Activated T-cell treated with anti-CD3 and anti-CD28 coated beads, Interleukin-2, amount 50 U/mL, for 72 hours (primary cell): ENCODE data around the gene BICRAL. TPM values are rescaled to one million over a fixed set of nuclear protein-coding genes. Genes with fewer than 3 reads are reported as not detected.
A peak's percentile ranks its signal among the peaks of the same experiment; 100 is the strongest.
"Not testable (repeated sequence)": the region's sequence is repeated elsewhere in the genome, so short reads cannot be mapped to it uniquely, and the experiment has no call there.

Experiments used
- ATAC-seq, 2 donors: fragments of 150-1000 bp; cut with Tn5 transposase; replicated peaks in 1 of 2; 2 replicates each; pipeline ENCODE4 v1.10.0; 2021; ENCODE audit warnings: moderate library complexity in 2 of 2, mild to moderate bottlenecking in 1 of 2
- DNase-seq, 2 donors: peaks; one replicate each; pipeline ENCODE4 v3.0.0; 2021 to 2022; ENCODE audit warnings: mixed read lengths in 1 of 2
- H3K27ac Mint-ChIP-seq: one replicate; pipeline ENCODE4 v1.8.0; 2022; ENCODE audit warnings: mild to moderate bottlenecking, moderate library complexity, mixed read lengths
- H3K27me3 Mint-ChIP-seq: one replicate; pipeline ENCODE4 v1.8.0; 2022; ENCODE audit warnings: low read depth, mixed read lengths
- H3K36me3 Mint-ChIP-seq, 2 donors: one replicate each; pipeline ENCODE4 v1.8.0; 2022; ENCODE audit warnings: mixed read lengths in 2 of 2, mild to moderate bottlenecking in 1 of 2; ENCODE audit not compliant: insufficient read depth in 2 of 2
- H3K4me1 Mint-ChIP-seq: one replicate; pipeline ENCODE4 v1.8.0; 2022; ENCODE audit warnings: low read depth, mixed read lengths
- H3K4me3 Mint-ChIP-seq, 2 donors: one replicate each; pipeline ENCODE4 v1.8.0; 2022; ENCODE audit warnings: mild to moderate bottlenecking in 2 of 2, mixed read lengths in 2 of 2, moderate library complexity in 2 of 2
- H3K9me3 Mint-ChIP-seq, 2 donors: one replicate each; pipeline ENCODE4 v1.8.0; 2022; ENCODE audit warnings: mixed read lengths in 2 of 2
- total RNA-seq, 2 donors: library from RNA; stranded (reverse); gene quantifications; one replicate each; pipeline ENCODE4 v1.2.3, GENCODE V29; 2022

The BICRAL gene
- total RNA-seq, 2 donors from 2014 or later = 21.9 to 24.4 TPM

DNA sequence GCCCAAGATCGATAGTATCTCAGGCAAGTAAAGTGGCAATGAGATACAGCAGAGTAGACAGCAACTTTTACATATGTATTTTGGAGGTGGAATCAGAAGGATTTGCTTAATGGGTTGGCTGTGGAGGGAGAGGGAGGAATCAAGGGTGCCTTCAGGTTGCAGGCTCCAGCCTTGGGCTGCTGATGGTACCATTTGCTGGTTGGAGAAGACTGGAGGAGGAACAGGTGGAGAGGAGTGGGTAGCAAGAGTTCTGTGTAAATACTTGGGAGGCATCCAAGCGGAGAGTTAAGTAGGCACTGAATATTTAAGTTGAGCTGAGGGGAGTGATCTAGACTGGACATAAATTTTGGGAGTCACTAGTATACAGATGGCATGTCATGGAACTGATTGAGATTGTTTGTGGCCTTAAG, 5.2 kb downstream of the BICRAL start:
- Mint-ChIP-seq H3K27ac (no peak overlapping the region), H3K36me3 (peaks cover 4 to 18% of the 10 kb centered on the region in 2 donors), H3K9me3 (no peaks in the 10 kb centered on the region), H3K27me3 (no peaks in the 10 kb centered on the region), H3K4me3 (no peak overlapping the region), H3K4me1 (peaks cover 32% of the 10 kb centered on the region)
- no peak for ATAC-seq
- no peak for DNase-seq

DNA sequence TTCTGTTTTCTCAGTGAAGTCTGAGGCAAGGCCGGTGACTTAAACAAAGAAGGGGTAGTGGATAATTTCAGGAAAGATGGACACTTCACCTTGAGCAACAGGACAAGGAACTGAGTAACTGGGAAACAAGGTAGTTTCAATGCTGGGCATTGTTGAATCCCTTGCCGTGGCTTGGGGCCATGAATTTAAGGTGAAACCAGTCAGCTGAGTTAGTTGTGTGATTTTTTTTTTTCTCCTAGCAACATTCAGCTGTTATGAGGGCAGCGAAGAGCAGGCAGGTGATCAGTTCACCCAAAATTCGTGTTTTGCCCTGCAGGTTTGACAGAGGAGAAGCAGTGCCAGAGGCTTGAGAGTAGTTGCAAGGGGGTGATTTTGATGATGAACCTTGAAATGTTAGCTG, 6.8 kb downstream of the BICRAL start:
- no peaks in the 10 kb centered on the region for H3K27me3 Mint-ChIP-seq
- H3K9me3 Mint-ChIP-seq = no peaks in the 10 kb centered on the region
- ATAC-seq = no peak
- H3K27ac Mint-ChIP-seq = peak overlapping the region; percentile 6
- peaks cover 0 to 17% of the 10 kb centered on the region in 2 donors for H3K36me3 Mint-ChIP-seq
- peaks cover 32% of the 10 kb centered on the region for H3K4me1 Mint-ChIP-seq
- peak overlapping the region; percentile 2 to 11 for H3K4me3 Mint-ChIP-seq
- DNase-seq = no peak

DNA sequence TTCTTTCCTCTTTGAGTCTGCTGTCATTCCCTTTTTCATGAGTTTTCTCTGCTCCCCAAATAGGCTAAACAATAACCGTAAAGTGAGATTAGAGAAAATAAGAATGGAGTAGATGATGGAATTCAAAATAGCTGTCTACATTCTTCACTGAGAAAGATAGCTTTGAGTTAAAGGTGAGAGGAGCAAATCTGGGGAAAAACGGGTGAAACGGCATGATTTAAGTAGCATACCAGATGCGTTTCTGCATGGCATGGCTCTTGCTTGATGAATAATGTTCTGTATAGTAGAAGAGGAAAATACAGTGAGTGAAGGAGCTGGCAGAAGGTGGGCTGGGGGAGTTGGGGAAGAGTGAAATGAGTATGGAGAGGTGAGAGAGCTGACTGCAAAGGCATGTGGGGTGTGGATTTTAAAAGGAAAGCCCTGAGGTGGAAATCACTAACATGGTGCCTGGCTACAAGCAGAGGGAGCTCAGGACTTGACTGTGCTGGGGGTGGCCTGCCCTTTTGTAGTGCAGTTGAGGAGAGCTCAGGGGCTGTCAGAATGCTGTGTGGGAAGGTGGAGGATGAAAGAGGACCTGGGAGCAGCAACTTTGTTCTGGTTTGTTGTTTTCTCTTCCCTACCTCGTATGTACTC, 8.8 kb downstream of the BICRAL start:
- peaks cover 0 to 1% of the 10 kb centered on the region in 2 donors for H3K36me3 Mint-ChIP-seq
- H3K4me1 Mint-ChIP-seq = peaks cover 34% of the 10 kb centered on the region
- no peak for DNase-seq
- H3K27me3 Mint-ChIP-seq = no peaks in the 10 kb centered on the region
- ATAC-seq = peak in 1 of 2 donors; percentile 27
- H3K27ac Mint-ChIP-seq = peak overlapping the region; percentile 12
- H3K4me3 Mint-ChIP-seq = peak overlapping the region in 1 of 2 donors; percentile 10
- no peaks in the 10 kb centered on the region for H3K9me3 Mint-ChIP-seq

DNA sequence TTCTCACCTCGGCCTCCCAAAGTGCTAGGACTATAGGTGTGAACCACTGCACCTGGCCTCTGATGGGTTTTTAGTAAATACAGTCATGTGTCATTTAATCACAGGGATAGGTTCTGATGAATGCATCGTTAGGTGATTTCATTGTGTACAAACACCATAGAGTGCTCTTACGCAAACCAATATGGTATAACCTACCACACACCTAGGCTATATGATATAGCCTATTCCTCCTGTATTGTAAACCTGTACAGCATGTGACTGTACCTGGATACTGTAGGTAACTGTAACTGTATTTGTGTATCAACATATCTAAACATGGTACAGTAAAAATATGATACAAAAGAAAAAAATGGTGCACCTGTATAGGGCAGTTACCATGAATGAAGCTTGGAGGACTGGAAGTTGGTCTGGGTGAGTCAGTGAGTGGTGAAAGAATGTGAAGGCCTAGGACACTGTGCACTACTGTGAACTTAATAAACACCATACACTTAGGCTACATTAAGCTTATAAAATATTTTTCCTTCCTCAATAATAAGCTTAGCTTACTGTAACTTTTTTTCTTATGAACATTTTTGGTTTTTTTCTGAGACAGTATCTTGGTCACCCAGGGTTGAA, 10.0 kb downstream of the BICRAL start:
- peaks cover 42% of the 10 kb centered on the region for H3K4me1 Mint-ChIP-seq
- no peak overlapping the region for H3K4me3 Mint-ChIP-seq
- ATAC-seq = peak; percentile 26 to 33
- no peak overlapping the region for H3K27ac Mint-ChIP-seq
- H3K27me3 Mint-ChIP-seq = no peaks in the 10 kb centered on the region
- DNase-seq = no peak
- peaks cover 0 to 1% of the 10 kb centered on the region in 2 donors for H3K36me3 Mint-ChIP-seq
- no peaks in the 10 kb centered on the region for H3K9me3 Mint-ChIP-seq

DNA sequence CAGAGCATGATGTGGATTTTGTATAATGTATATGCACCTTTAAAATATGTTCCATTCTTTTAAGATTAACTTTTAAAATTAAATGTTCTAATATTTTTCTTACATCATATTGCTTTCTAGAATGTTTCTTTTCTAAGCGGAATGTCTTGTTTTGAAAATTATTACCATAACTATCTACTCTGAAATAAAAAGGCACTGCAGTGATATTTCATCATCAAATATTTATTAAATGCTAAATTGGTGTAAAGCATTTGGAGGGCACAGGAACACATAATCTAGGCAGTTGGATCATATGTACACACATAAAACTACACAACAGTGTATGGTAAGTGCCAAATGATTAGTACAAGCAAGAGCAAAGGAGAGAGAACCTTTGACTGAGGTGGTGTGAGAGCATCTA, 13.8 kb downstream of the BICRAL start:
- Mint-ChIP-seq H3K9me3 (no peaks in the 10 kb centered on the region), H3K4me1 (peaks cover 18% of the 10 kb centered on the region), H3K27me3 (no peaks in the 10 kb centered on the region), H3K4me3 (no peak overlapping the region), H3K27ac (no peak overlapping the region), H3K36me3 (peaks cover 0 to 1% of the 10 kb centered on the region in 2 donors)
- ATAC-seq (no peak), DNase-seq (no peak)

DNA sequence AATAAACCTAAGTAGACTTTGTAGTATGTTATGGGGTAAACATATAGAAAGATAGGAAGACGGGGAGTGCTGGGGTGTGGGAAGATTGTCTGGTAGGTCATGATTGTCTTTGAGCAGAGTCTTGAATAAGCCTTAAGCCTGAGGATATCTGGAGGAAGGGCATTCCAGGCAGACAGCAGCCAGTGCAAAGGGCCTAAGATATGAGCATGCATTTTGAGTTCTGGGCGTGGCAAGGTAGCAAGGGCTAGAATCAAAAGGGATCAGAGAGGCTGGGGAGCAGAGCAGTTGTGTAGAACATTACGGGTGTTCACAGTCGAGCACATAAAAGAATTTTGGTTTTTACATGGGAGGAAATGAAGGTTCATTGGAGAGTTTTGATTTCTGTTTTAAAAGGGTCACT, 14.3 kb downstream of the BICRAL start:
- Mint-ChIP-seq H3K27me3 (no peaks in the 10 kb centered on the region), H3K27ac (no peak overlapping the region), H3K4me1 (peaks cover 13% of the 10 kb centered on the region), H3K36me3 (peaks cover 0 to 1% of the 10 kb centered on the region in 2 donors), H3K9me3 (no peaks in the 10 kb centered on the region), H3K4me3 (no peak overlapping the region)
- DNase-seq (no peak), ATAC-seq (no peak)

DNA sequence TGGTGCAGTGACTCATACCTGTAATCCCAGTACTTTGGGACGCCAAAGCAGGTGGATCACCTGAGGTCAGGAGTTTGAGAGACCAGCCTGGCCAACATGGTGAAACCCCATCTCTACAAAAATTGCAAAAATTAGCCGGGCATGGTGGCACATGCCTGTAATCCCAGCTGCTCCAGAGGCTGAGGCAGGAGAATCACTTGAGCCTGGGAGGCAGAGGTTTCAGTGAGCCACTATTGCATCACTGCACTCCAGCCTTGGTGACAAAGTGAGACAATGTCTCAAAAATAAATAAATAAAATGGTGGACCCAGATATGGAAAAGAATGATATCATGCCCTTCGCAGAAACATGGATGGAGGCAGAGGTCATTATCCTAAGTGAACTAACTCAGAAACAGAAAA, 15.8 kb downstream of the BICRAL start:
- not testable (repeated sequence) for DNase-seq, ATAC-seq, H3K27me3 Mint-ChIP-seq, H3K4me1 Mint-ChIP-seq, H3K36me3 Mint-ChIP-seq, H3K27ac Mint-ChIP-seq, H3K9me3 Mint-ChIP-seq, H3K4me3 Mint-ChIP-seq

DNA sequence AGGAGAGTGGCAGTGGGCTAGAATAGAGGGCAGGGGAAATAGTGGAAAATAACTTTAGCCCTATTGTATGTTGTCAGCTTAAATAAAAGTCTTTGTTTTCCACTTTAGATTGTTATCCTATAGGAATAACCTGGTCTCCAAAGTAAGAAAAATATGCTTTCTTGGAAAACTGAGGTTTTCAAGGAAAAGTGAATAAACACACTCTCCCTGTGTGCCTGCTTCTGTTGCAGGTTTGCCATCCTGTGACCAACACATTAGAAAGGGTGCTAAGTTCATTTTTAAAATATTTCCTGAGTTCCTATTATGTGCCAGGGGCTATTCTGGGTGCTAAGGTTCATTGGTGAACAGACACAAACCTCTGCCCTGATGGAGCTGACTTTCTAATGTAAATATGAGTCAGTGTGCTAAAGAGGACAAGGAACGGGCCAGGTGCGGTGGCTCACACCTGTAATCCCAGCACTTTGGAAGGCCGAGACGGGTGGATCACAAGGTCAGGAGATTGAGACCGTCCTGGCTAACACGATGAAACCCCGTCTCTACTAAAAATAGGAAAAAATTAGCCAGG, 23.5 kb downstream of the BICRAL start:
- H3K27me3 Mint-ChIP-seq = no peaks in the 10 kb centered on the region
- no peaks in the 10 kb centered on the region for H3K9me3 Mint-ChIP-seq
- H3K36me3 Mint-ChIP-seq = no peaks in the 10 kb centered on the region
- no peak overlapping the region for H3K27ac Mint-ChIP-seq
- no peak for ATAC-seq
- H3K4me3 Mint-ChIP-seq = no peak overlapping the region
- H3K4me1 Mint-ChIP-seq = no peaks in the 10 kb centered on the region
- no peak for DNase-seq

DNA sequence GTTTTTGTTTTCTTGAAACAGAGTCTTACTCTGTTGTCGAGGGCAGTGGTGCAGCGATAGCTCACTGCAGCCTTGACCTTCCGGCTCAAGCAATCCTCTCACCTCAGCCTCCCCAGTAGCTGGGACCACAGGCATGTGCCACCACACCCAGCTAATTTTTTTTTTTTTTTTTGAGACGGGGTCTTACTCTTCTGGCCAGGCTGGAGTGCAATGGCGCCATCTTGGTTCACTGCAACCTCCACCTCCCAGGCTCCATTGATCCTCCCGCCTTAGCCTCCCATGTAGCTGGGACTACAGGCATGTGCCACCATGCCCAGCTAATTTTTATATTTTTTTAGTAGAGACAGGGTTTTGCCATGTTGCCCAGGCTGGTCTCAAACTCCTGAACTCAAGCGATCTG, 24.5 kb downstream of the BICRAL start:
- not testable (repeated sequence) for H3K36me3 Mint-ChIP-seq, H3K27ac Mint-ChIP-seq, H3K4me1 Mint-ChIP-seq, ATAC-seq, DNase-seq, H3K9me3 Mint-ChIP-seq, H3K4me3 Mint-ChIP-seq, H3K27me3 Mint-ChIP-seq

DNA sequence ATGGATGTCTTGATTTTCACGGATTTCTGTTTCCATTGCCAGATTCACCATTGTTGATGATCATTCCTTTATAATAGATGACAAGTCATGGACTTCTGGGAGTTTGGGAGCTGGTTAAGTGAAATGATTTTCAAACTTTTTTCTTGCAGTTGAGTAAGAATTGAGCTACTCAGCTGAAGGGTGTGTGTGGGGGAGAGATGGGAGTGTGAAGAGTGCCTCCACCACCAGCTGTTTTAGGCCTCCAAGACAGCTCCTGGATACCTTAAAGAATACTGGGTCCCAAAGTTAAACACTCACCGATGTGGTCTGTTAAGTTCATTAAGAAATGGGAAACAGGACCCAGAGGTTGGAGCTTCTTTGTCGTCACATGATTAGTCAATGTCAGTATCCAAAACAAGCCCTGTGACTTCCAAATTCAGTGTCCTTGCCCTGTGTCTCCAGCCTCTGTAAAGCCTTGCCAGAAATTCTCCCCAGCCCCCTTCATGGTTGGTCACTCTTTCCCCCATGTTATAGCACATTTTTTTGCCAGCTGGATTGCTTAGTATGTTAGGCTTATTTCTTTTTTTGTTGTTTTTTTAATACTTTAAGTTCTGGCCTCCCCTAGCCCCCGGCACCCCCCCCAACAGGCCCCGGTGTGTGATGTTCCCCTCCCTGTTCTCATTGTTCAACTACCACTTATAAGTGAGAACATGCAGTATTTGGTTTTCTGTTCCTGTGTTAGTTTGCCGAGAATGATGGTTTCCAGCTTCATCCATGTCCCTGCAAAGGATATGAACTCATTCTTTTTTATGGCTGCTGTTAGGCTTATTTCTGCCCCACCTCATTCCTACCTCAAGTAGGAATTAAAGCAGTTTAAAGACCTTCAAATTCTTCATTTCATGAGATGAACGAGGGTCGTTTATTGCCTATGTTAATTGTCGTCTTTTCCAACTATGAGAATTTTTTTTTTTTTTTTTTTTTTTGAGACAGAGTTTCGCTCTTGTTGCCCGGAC, 26.9 kb downstream of the BICRAL start:
- H3K9me3 Mint-ChIP-seq = no peaks in the 10 kb centered on the region
- no peak for DNase-seq
- no peaks in the 10 kb centered on the region for H3K36me3 Mint-ChIP-seq
- no peaks in the 10 kb centered on the region for H3K27me3 Mint-ChIP-seq
- H3K27ac Mint-ChIP-seq = no peak overlapping the region
- no peak for ATAC-seq
- H3K4me1 Mint-ChIP-seq = peaks cover 15% of the 10 kb centered on the region
- no peak overlapping the region for H3K4me3 Mint-ChIP-seq

DNA sequence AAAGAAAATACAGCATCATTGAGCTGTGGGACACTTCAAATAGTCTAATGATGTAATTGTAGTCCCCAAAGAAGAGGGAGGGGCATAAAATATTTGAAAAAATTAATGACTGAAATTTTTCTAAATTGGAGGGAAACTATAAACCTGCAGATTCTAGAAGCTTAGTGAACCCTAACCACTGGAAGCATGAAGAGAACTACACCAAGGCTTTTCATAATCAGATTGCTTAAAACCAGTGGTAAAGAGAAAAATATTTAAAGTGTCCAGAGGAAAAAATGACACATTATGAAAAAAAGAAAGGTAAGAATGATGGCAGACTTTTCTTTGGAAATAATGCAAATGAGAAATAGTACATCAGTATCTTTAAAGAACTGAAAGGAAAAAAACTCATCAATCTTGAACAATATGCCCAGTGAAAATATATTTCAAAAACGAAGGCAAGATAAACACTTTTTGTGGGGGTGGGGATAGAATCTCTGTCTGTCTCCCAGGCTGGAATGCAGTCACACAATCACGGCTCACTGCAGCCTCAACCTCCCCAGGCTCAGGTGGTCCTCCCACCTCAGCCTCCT, 31.3 kb downstream of the BICRAL start:
- no peaks in the 10 kb centered on the region for H3K9me3 Mint-ChIP-seq
- H3K36me3 Mint-ChIP-seq = no peaks in the 10 kb centered on the region
- no peak for ATAC-seq
- H3K4me1 Mint-ChIP-seq = peaks cover 22% of the 10 kb centered on the region
- DNase-seq = no peak
- peak overlapping the region in 1 of 2 donors; percentile 32 for H3K4me3 Mint-ChIP-seq
- H3K27me3 Mint-ChIP-seq = no peaks in the 10 kb centered on the region
- peak overlapping the region; percentile 38 for H3K27ac Mint-ChIP-seq

DNA sequence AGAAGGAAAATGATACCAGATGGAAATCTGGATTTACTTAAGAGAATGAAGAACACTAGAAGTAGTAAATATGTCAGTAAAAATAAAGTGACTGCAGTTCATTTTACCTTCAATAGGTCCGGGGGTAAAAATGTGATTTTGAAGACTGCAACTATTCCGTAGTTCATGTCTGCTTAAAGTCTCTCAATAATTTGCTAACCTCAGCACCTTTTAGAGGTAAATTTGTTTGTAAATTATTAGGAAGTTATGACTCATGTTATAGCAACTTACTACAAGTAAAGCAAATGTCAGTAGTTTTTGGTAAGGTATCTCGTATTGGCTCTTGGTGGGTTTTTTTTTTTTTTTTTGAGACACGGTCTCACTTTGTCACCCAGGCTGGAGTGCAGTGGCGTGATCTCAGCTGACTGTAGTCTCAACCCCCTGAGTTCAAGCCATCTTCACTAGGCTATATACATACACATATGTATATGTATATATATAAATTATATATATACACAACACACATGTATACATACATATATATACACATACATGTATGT, 32.1 kb downstream of the BICRAL start:
- no peaks in the 10 kb centered on the region for H3K36me3 Mint-ChIP-seq
- H3K27ac Mint-ChIP-seq = peak overlapping the region; percentile 60
- ATAC-seq = no peak
- DNase-seq = no peak
- H3K9me3 Mint-ChIP-seq = no peaks in the 10 kb centered on the region
- H3K4me1 Mint-ChIP-seq = peaks cover 30% of the 10 kb centered on the region
- H3K4me3 Mint-ChIP-seq = peak overlapping the region in 1 of 2 donors; percentile 29
- H3K27me3 Mint-ChIP-seq = no peaks in the 10 kb centered on the region
